ENCODE data around the gene RASSF5. TPM values are rescaled to one million over a fixed set of nuclear protein-coding genes. Genes with fewer than 3 reads are reported as not detected.

RASSF5 gene
- total RNA-seq, 1 experiment from 2014 or later = 12.4 TPM

- peak overlapping the region; percentile 71 for H3K4me2 ChIP-seq
- H3K4me3 ChIP-seq = peak overlapping the region; percentile 71
- H3K79me2 ChIP-seq (ENCODE audit: low read depth) = no peaks in the 10 kb centered on the region; the same call in 1 of the 2 replicates
- H3K9me3 ChIP-seq (ENCODE audit: insufficient read depth, low read depth) = no peaks in the 10 kb centered on the region
- H3K27me3 ChIP-seq (ENCODE audit: insufficient read depth, low read depth) = no peaks in the 10 kb centered on the region
- H3K27ac ChIP-seq = peak overlapping the region; percentile 47
- no peak for TF ChIP-seq EZH2 (IDR thresholded peaks at IDR 0.05; ENCODE audit: low read depth)
- no peak for TF ChIP-seq CTCF (conservative IDR thresholded peaks at IDR 0.05)
- POLR2A ChIA-PET (ENCODE audit: unreplicated experiment) = interaction anchor here (0.5 kb wide), 1 partner anchor 478 kb away, joined by 4 read pairs; no protein-coding TSS in a partner anchor
- H3K9me2 ChIP-seq (ENCODE audit: insufficient read depth) = no peaks in the 10 kb centered on the region
- H4K20me1 ChIP-seq (ENCODE audit: insufficient read depth) = no peaks in the 10 kb centered on the region; the same call in 1 of the 2 replicates
- no TSS peak for BruUV-seq (replicated peaks)
- peak in 1 of 2 experiments; percentile 32 for DNase-seq
- peak overlapping the region; percentile 78 for H2AFZ ChIP-seq
- H3K4me1 ChIP-seq (replicated peaks; ENCODE audit: insufficient read depth) = peaks cover 37% of the 10 kb centered on the region
- peaks cover 18% of the 10 kb centered on the region for H3F3A ChIP-seq (ENCODE audit: insufficient read depth, low read depth)
- H3K36me3 ChIP-seq (ENCODE audit: low read depth) = peaks cover 6% of the 10 kb centered on the region; the same call in 1 of the 2 replicates
- CTCF ChIA-PET = interaction anchor here (0.6 to 2.4 kb wide), 5 partner anchors 8 to 948 kb away, joined by 3 to 12 read pairs (median 5); partner anchors contain the start of gene EIF2D
- intact Hi-C loops (cut with micrococcal nuclease; ENCODE audit: unreplicated experiment) = no loop called here
Measured at GRCh38 chr1:206470692-206471414, 36.5 kb upstream of the RASSF5 start.

- H3K9me3 ChIP-seq (ENCODE audit: insufficient read depth, low read depth) = no peaks in the 10 kb centered on the region
- H3K79me2 ChIP-seq (ENCODE audit: low read depth) = no peaks in the 10 kb centered on the region; the same call in 1 of the 2 replicates
- no peaks in the 10 kb centered on the region for H3K9me2 ChIP-seq (ENCODE audit: insufficient read depth)
- H3K4me3 ChIP-seq = peak overlapping the region; percentile 71
- H3K4me1 ChIP-seq (replicated peaks; ENCODE audit: insufficient read depth) = peaks cover 37% of the 10 kb centered on the region
- H3K27me3 ChIP-seq (ENCODE audit: insufficient read depth, low read depth) = no peaks in the 10 kb centered on the region
- H3K36me3 ChIP-seq (ENCODE audit: low read depth) = peaks cover 6% of the 10 kb centered on the region; the same call in 1 of the 2 replicates
- no peak overlapping the region for H2AFZ ChIP-seq
- TF ChIP-seq EZH2 (IDR thresholded peaks at IDR 0.05; ENCODE audit: low read depth) (no peak), CTCF (conservative IDR thresholded peaks at IDR 0.05) (no peak)
- BruUV-seq (replicated peaks) = no TSS peak
- POLR2A ChIA-PET (ENCODE audit: unreplicated experiment) = no interaction called here
- DNase-seq = peak in 1 of 2 experiments; percentile 18
- CTCF ChIA-PET = interaction anchor here (0.8 to 2.4 kb wide), 2 partner anchors 8 to 339 kb away, joined by 3 to 12 read pairs; no protein-coding TSS in a partner anchor
- no peaks in the 10 kb centered on the region; the same call in 1 of the 2 replicates for H4K20me1 ChIP-seq (ENCODE audit: insufficient read depth)
- intact Hi-C loops (cut with micrococcal nuclease; ENCODE audit: unreplicated experiment) = no loop called here
- no peak overlapping the region for H3K27ac ChIP-seq
- H3F3A ChIP-seq (ENCODE audit: insufficient read depth, low read depth) = peaks cover 18% of the 10 kb centered on the region
- H3K4me2 ChIP-seq = peak overlapping the region; percentile 71
Measured at GRCh38 chr1:206471415-206471801, 35.9 kb upstream of the RASSF5 start.

GRCh38 chr1:206472024-206472423 is 35.3 kb upstream of the RASSF5 start:
- POLR2A ChIA-PET (ENCODE audit: unreplicated experiment) = no interaction called here
- BruUV-seq (replicated peaks) = no TSS peak
- Histone ChIP-seq H3F3A (ENCODE audit: insufficient read depth, low read depth) (peaks cover 18% of the 10 kb centered on the region), H3K36me3 (ENCODE audit: low read depth) (peaks cover 6% of the 10 kb centered on the region; the same call in 1 of the 2 replicates), H3K79me2 (ENCODE audit: low read depth) (no peaks in the 10 kb centered on the region; the same call in 1 of the 2 replicates), H3K4me2 (peak overlapping the region; percentile 71), H3K27ac (no peak overlapping the region), H3K4me1 (replicated peaks; ENCODE audit: insufficient read depth) (peaks cover 37% of the 10 kb centered on the region), H3K9me2 (ENCODE audit: insufficient read depth) (no peaks in the 10 kb centered on the region), H4K20me1 (ENCODE audit: insufficient read depth) (no peaks in the 10 kb centered on the region; the same call in 1 of the 2 replicates), H3K9me3 (ENCODE audit: insufficient read depth, low read depth) (no peaks in the 10 kb centered on the region), H2AFZ (no peak overlapping the region), H3K27me3 (ENCODE audit: insufficient read depth, low read depth) (no peaks in the 10 kb centered on the region), H3K4me3 (no peak overlapping the region)
- TF ChIP-seq CTCF (conservative IDR thresholded peaks at IDR 0.05) (no peak), EZH2 (IDR thresholded peaks at IDR 0.05; ENCODE audit: low read depth) (no peak)
- intact Hi-C loops (cut with micrococcal nuclease; ENCODE audit: unreplicated experiment) = no loop called here
- CTCF ChIA-PET = no interaction called here
- peak in 1 of 2 experiments; percentile 2 for DNase-seq

All from PC-9 (cell line).